ENCODE data around the gene PRR22.

- no peak for TF ChIP-seq MAX (IDR thresholded peaks at IDR 0.05)
- TF ChIP-seq TCF12 (IDR thresholded peaks at IDR 0.05; ENCODE audit: low read depth): no peak
Measured at GRCh38 chr19:5795382-5795919, 10.9 kb upstream of the PRR22 start.

Data from Ishikawa (cell line).